ENCODE results near the gene IRX6.

GRCh38 chr16:55294931-55295342, 29.1 kb upstream of the IRX6 start:
- no peak for TF ChIP-seq CTCF (IDR thresholded peaks at IDR 0.05)
- no peak for TF ChIP-seq POLR2A (IDR thresholded peaks at IDR 0.05)
